ENCODE measurements around the gene PFN1.
A peak's percentile ranks its signal among the peaks of the same experiment; 100 is the strongest.

DNA sequence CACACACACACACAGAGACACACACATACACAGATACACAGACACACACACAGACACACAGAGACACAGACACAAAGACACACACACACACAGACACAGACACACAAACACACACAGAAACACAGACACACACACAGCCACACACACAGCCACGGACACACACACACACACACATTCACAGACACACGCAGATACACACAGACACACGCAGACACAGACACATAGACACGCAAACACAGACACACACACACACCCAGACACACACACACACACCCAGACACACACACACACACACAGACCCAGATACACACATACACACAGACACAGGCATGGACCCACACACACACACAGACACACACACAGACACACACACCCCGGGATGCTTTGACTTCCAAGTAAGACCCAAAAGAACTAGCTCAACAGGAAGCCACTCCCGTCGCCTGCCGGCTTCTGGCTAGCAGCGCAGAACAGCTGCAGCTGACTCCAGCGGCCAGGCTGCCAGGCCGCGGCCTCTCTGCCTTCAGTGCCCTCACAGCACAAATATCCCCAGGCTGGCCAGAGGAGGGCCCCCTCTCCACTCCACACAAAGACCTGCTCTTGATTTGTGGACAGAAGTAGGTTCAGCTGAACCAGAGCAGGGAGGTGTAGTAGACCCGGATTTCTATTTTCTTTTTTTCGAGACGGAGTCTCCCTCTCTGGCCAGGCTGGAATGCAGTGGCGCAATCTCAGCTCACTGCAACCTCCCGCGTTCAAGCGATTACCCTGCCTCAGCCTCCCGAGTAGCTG, 39.4 kb downstream of the PFN1 start:
- TF ChIP-seq EZH2 (optimal IDR thresholded peaks at IDR 0.05; ENCODE audit: low read depth, low read length), result no peak
- TF ChIP-seq, protein P1, sequence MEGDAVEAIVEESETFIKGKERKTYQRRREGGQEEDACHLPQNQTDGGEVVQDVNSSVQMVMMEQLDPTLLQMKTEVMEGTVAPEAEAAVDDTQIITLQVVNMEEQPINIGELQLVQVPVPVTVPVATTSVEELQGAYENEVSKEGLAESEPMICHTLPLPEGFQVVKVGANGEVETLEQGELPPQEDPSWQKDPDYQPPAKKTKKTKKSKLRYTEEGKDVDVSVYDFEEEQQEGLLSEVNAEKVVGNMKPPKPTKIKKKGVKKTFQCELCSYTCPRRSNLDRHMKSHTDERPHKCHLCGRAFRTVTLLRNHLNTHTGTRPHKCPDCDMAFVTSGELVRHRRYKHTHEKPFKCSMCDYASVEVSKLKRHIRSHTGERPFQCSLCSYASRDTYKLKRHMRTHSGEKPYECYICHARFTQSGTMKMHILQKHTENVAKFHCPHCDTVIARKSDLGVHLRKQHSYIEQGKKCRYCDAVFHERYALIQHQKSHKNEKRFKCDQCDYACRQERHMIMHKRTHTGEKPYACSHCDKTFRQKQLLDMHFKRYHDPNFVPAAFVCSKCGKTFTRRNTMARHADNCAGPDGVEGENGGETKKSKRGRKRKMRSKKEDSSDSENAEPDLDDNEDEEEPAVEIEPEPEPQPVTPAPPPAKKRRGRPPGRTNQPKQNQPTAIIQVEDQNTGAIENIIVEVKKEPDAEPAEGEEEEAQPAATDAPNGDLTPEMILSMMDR (IDR thresholded peaks at IDR 0.05; ENCODE audit: low read length), result peak; percentile 74

Measured in MM.1S (cell line).